Dermis blood vessel endothelial cell (primary cell): ENCODE measurements around the gene PEBP1. TPM values are rescaled to one million over a fixed set of nuclear protein-coding genes. Genes with fewer than 3 reads are reported as not detected.
"Not testable (repeated sequence)": the region's sequence is repeated elsewhere in the genome, so short reads cannot be mapped to it uniquely, and the experiment has no call there.

Experiments
- DNase-seq: peaks from one replicate; pipeline ENCODE4 v3.0.0; 2010
- total RNA-seq: library from RNA; depleted of rRNA; stranded (reverse); fragments of >200 nt; gene quantifications from 2 replicates; pipeline ENCODE4 v1.2.3, GENCODE V29; 2014

The PEBP1 gene
- total RNA-seq = 164 and 193 TPM in 2 replicates

DNA sequence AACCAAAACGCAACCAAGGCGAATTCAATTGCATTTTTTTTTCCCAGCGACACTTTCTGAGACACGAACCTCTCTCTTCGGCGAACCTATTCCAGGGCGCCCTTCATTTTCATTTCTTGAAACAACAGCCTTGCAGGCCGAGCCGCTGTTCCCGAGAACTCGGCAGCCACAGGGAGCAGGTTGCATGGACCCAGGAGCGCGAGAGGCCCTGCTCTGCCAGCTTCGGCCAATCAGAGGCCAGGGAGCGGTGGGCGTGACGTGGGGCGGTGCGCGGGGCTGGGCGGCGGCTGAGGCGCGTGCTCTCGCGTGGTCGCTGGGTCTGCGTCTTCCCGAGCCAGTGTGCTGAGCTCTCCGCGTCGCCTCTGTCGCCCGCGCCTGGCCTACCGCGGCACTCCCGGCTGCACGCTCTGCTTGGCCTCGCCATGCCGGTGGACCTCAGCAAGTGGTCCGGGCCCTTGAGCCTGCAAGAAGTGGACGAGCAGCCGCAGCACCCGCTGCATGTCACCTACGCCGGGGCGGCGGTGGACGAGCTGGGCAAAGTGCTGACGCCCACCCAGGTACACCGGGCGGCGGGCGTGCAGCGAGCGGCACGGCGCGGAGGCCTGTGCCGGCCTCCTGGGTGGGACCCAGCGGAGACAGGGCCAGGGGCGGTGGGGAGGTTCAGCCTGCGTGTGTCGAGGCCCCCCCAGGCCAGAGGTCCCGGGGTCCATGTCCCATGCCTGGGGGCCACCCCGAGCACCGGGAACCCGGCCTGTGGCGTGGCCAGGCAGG lies at the start of gene PEBP1:
Gene PEBP1 (plus strand): TSS at position 337 of the 771 bp plus-strand sequence. CDS start 86 bp downstream, at position 423.
- DNase-seq = peak; percentile 95

DNA sequence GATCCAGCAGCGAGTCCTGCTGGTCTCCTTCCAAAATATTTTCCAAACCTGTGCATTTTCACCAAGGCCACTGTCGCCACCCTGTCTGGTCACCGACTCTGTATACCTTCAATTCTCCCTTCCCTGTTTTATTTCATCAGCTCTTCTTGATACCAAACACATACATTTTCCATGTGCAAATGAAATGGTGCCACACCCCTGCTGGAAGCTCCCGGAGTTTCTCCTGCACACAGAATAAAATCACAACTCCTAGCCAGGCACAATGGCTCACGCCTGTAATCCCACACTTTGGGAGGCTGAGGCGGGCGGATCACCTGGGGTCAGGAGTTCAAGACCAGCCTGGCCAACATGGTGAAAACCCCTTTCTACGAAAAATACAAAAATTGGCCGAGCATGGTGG lies 46.1 kb upstream of the PEBP1 start:
- no peak for DNase-seq

DNA sequence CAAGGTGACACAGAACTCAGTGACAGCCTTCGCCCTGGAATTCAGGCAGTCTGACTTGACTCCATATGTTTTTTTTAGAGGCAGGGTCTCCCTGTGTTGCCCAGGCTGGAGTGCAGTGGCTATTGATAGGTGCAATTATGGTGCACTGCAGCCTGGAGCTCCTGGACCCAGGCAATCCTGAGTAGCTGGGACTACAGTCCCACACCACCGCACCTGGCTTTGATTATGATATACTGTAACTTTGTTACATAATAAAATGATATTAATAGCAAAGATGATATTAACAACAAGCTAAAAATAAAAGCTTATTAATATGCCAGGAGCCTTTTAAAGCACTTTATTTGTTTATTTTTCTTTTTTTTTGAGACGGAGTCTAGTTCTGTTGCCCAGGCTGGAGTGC lies 41.9 kb upstream of the PEBP1 start:
- no peak for DNase-seq

DNA sequence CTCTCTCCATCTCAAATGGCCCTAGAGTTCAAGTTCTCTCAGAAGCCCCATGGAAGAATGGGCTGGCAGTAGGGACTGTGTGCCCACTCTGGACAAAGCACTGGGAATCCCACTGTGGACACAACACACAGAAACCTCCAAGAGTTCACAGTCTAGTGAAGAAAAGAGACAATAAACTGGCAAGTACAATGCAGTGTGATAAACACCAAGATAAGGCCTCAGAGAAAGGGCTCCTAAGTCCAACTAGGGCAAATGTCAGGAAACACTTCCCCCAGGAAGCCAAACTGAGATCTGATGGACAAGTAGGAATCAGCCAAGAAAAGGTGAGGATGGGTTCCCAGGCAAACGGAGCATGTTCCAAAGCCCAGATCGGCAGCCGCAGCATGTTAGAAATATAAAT lies 37.5 kb upstream of the PEBP1 start:
- no peak for DNase-seq

DNA sequence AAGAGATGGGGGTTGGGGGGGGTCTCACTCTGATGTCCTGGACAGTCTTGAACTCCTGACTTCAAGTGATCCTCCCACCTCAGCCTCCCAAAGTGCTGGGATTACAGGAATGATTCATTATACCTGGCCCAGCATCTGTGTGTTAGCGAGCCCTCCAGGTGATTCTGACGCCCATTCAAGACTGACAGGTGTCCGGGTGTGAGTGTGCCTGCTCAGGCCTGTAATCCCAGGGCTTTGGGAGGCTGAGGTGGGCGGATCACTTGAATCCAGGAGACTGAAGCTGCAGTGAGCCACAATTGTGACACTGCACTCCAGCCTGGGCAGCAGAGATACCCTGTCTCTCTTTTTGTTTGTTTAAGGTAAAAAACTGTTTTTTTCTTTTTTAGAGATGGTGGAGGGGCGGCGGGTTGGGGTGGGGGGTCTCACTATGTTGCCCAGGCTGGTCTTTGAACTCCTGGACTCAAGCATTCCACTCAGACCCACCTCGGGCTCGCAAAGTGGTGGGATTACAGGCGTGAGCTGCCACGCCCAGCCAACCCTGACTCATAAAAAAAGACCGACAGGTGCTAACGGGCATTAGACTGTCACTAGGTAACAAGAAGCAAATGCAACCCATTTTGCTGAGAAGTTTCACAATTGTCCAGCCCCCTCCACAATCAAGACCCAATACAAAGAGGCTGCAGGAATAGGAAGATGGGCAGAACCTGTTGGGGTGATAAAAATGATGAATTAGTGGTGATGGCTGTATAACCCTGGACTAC lies 36.8 kb upstream of the PEBP1 start:
- no peak for DNase-seq

DNA sequence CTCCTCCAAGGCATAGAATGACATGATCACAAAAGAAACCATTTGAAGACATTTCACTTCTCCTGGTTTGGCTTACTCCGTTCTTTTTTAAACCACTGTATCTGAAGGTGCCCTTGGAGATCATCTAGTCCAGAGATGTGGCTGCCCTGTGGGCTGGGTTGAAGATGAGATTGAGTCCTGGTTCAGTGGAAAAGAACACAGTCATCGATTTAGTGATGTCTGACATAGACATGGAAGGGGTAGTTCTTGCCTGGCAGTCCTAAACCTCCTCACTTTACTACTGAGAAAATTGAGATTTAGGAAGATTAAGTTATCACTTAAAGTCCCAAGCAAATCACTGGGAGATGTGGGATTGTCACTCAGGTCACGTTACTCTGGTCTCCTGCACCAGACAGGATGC lies 34.9 kb upstream of the PEBP1 start:
- no peak for DNase-seq

DNA sequence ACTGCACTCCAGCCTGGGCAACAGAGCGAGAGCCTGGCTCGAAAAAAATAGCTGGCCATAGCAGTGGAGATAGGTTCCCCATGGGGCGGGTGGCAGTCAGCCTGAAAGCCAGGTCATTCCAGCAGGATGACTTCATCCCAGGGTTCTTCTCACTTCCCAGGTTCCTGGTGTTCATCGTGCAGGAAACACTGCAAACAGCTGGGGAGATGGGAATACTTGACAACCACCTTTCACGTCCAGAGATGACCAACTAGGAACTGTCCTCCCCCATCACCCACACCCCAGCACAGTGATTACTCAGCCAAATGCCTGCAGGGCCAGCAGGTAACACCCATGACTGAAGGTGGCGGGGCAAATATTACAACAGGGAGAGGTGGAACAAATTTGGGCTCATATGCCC lies 33.9 kb upstream of the PEBP1 start:
- no peak for DNase-seq

DNA sequence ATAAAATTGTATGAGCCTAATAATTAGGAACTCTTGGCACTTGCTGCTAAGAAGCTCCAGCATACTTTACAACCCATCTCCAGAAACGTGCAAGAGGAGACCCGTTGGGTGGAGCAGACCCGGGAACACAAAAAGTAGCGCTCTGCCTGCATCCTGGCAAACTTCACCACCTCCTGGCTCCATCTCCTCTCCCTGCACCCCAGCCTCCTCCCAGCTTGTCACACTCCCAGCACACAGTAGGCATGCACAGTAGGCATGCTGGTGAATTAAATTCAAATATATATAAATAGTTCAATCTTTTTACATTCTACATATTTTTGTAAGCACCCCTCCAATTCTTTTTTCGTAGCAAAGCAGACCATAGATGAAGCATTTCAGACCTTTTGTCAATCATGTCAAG lies 33.3 kb upstream of the PEBP1 start:
- DNase-seq = no peak

DNA sequence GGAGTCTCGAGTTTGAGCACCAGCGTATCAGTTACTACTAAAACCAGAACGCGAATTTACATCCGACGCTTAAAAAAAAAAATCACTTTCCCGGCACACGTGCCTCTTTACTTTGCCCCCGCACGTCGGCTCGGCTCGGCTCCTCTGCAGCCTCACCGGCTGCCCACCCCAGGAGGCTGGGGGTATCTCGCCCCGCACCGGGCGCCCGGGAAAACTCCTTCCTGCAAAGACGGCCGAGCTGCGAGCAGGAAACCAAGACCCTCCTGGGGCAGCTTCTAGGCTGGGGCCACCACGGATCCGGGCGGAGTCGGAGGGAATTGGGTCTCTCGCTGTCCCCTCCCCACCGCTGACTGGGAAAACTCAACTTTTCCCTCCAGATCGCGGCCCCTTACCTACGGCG lies 32.7 kb upstream of the PEBP1 start:
- DNase-seq = peak; percentile 41

DNA sequence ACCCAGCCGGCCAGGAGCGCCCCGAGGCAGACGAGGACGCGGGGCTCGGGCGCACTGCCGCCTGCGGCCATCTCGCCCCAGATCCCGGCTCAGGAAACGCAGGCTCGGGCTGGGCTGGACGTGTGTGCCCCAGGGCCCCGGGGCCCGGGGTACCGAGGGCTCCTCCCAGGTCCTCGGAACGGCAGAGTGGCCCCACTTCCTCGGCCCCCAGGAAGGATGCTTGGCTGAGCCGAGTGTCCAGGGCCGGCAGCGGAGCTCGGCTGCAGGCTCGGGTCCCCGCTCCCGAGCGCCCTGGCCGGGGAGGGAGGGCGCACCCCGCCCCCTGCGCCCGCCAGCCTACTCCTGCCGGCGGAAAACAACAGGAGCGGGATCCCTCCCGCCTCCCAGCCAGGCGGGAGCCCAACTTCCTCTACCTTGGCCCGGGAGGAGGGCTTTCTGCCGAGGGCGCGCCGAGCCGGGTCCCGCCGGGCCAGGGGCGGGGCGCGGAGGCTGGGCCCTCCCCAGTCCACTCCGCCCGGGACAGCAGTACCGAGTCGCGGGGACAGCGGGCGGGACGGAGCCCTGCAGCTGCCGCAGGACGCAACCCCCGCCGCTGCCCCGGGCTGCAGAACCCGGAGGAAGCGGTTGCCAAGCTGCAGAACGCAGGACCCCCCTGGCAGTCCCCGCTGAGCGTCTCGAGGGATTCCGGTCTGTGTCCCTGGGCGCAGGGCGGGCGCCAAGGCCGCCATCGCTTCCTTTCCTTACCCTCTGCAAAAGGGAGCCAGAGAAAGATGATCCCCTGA lies 32.1 kb upstream of the PEBP1 start, which contains the start of gene VSIG10:
Gene VSIG10 (minus strand): TSS at position 411 of the 782 bp plus-strand sequence. CDS start 340 bp downstream, at position 71.
- peak; percentile 71 for DNase-seq

DNA sequence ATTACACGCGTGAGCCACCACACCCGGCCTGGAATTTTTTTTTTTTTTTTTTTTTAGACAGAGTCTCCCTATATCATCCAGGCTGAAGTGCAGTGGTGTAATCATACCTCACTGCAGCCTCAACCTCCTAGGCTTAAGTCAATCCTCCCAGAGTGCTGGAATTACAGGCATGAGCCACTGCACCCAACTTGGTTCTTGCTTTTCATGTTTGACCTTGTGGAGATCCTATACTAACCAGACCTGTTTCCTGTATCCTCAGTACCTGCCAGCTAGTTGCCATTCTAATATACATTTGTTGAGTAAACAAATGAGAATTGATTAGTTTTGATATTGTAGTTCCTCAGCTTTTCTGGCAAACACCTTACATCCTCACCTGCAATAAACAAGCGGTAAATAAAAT lies 28.9 kb upstream of the PEBP1 start:
- no peak for DNase-seq

DNA sequence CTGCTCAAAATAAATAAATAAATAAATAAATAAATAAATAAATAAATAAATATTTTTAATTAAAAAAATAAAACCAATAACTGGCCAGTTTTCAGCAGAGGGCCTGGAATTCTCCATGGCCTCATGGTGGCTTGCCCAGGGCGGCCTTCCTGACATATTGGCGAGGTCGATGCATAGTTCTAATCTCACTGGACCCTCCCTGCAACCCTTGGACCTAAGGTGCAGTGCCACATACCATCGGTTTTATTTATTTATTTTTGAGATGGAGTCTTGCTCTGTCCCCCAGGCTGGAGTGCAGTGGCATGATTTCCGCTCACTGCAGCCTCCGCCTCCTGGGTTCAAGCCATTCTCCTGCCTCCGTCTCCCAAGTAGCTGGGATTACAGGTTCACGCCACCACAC lies 28.2 kb upstream of the PEBP1 start:
- no peak for DNase-seq

DNA sequence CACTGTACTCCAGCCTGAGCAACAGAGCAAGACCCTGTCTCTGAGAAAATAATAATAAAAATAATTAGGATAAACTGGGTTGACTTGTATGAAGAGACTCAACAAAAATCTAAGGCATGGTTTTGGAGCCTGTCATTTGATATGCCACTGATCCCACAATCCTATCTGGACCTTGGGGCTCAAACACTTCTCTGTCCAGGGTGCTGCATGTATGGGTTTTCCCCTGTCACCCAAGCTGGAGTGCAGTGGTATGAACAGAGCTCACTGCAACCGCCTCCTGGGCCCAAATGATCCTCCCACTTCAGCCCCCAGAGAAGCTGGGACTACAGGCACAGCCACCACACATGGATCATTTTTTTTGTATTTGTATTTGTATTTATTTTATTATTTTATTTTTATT lies 26.8 kb upstream of the PEBP1 start:
- no peak for DNase-seq

DNA sequence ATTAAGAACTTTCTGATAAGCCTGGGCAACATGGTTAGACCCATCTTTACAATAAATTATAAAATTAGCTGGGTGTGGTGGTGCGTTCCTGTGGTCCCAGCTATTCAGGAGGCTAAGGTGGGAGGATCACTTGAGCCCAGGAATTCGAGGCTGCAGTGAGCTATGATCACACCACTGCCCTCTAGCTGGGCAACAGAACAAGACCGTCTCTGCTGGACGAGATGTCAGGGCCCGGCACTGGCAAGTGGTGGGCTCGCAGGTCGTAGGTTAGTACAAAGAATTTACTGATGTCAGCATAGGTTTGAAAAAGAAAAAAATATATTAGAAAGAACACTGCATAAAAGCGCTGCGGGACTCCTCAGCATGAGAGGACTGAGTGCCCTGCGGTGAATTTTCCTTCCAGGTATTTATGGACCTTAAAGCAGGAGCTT lies 16.5 kb upstream of the PEBP1 start:
- no peak for DNase-seq

DNA sequence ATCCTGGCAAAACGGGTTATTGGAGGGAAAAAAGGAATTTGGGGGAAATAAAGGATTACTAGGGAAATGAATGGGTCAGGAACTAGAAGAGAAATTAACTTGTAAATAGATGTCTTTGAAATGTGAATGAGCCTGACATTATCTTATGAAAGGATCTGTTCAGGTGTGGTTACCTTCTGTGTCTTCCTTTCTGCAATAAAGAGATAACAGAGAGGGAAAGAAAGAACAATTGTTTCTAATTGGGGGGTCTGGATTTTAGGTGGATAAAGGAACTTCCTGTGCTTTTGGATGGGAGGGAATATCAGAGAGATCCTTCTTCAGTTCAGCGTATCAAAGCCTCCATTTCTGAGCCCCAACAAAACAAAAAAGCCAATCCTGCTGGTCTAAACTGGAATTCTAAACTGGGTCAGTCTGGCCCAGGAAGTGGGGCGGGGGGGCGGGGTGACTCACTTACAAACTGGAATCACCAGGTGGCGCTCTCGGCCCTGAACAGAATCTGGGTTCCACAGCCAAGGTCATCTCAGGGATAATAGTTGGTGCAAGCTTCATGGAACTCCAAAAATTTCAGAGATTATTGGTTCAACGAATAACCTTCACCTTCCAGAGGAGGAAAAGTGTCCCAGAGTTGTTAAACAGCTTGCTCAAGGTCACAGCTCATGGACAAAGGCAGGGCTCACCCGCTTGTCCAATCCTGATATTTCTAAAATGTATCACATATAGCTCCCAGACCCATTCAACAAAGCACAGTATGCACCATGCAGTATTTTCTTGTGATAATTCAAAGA lies 15.2 kb upstream of the PEBP1 start:
- peak; percentile 77 for DNase-seq

DNA sequence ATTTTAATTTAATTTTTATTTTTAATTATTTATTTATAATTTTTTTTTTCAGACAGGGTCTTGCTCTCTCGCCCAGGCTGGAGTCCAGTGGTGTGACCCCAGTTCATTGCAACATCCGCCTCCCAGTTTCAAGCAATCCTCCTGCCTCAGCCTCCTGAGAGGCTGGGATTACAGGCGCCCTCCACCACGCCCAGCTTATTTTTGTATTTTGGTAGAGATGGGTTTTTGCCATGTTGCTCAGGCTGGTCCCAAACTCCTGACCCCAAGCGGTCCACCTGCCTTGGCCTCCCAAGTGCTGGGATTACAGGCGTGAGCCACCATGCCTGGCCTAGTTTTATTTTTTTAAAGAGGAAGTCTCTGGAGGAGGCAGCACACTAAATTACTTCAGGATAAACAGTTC lies 13.7 kb upstream of the PEBP1 start:
- no peak for DNase-seq

DNA sequence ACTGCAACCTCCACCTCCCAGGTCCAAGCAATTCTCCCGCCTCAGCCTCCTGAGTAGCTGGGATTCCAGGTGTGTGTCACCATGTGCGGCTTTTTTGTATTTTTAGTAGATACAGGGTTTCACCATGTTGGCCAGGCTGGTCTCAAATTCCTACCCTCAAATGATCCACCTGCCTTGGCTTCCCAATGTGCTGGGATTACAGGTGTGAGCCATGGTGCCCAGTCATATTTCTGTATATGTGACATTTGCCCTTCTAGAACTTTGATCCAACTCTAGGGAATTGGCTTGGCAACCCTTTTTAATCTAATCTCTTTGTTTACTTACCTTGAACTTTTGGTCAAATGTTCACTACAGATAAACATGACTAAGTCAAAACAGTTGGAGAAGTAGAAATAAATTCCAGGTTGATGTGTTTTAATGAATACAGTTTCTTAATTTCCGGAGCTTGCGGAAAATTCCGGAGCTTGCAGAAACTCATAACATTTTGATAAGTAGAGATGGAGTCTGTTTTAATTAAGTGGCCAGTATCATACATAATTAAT lies 11.5 kb upstream of the PEBP1 start:
- no peak for DNase-seq

DNA sequence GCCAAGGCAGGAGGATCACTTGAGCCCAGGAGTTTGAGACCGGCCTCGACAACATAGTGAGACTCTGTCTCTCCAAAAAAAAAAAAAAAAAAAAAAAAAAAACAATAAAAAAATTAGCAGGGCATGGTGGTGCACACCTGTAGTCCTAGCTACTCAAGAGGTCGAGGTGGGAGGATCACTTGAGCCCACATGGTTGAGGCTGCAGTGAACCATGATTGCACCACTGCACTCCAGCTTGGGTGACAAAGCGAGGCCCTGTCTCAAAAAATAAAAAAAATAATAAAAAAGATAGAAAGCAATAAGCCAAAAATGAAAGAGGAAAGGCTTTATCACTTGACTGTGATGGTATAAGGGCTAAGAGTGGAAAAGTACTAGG lies 10.2 kb upstream of the PEBP1 start:
- no peak for DNase-seq

DNA sequence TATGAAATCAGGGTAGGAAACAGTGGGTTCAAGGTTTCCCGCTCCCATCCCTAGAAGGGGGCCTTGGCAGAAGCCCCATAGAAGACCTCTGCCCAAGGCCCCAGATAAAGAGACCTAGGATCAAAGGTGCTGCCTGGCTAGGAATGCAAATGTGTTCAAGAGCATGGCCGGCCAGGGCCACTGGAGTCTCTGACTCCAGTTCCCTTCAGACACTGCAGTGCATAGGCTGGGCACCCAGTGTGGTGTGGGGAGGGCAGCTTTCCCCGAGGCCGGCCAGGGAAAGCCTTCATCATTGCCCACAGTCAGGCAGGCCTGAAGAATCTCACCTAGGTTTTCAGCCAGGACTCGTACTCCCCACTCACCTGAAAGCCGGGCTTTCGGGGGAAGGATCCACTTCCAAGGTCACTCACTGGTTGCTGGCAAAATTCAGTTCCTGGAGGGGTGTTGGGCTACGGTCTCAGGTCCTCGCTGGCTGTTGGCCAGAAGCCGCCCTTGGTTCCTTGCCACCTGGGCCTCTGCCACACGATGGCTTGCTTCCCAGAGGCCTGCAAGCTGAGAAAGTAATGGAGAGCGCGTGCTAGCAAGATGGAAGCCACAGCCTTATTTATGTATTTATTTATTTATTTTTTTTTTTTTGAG lies 9.7 kb upstream of the PEBP1 start:
- DNase-seq = no peak

DNA sequence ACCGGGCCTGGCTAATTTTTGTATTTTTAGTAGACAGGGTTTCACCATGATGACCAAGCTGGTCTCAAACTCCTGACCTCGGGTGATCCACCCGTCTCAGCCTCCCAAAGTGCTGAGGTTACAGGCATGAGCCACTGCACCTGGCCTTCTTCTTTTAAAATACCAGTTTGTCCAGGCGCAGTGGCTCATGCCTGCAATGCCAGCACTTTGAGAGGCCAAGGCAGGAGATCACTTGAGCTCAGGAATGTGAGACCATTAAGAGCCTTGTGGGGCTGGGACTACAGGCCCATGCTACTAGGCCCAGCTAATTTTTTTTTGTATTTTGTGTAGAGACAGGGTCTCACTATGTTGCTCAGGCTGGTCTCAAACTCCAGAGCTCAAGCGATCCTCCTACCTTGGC lies 8.1 kb upstream of the PEBP1 start:
- DNase-seq = no peak

DNA sequence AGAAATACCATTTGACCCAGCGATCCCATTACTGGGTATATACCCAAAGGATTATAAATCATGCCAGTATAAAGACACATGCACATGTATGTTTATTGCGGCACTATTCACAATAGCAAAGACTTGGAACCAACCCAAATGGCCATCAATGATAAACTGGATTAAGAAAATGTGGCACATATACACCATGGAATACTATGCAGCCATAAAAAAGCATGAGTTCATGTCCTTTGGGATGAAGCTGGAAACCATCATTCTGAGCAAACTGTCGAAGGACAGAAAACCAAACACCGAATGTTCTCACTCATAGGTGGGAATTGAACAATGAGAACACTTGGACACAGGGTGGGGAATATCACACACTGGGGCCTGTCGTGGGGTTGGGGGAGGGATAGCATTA lies 6.5 kb upstream of the PEBP1 start:
- DNase-seq = not testable (repeated sequence)

DNA sequence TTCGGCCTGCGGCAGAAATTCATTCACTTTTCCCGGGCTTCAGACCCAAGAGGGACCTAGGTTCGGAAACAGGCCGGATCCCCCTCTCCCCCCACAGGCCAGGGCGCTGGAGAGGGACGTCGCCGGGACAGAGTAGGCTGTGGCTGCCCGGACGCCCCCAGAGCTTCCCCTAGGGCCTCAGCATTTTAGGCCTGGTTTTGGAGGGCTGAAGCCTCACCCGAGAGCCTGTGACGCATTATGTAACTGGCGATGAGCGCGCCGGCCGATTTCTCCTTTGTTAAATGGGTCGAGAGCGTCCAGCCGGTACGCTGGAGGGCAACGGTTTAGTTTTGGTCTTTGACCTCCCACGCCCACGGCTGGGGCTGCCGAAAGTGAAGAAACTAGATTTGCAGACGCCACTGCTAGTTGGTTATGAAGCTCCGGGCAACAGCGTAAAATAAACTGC lies 657 bp downstream of the PEBP1 start:
- peak; percentile 53 for DNase-seq
